LNCaP clone FGC (cell line): ENCODE measurements around the gene ZNF862.

Source experiments
- DNase-seq: peaks from one replicate; pipeline ENCODE4 v3.0.0-alpha.2; 2011; ENCODE audit warnings: low read depth
- H3K4me3 ChIP-seq: 2 replicates; pipeline ENCODE4 v1.5.1; 2011; ENCODE audit warnings: mild to moderate bottlenecking, low read depth, low read length, control low read depth
- CTCF ChIP-seq: IDR thresholded peaks from 2 replicates; pipeline ENCODE4 v1.5.1; 2012; ENCODE audit warnings: mild to moderate bottlenecking; ENCODE audit not compliant: control insufficient read depth, insufficient read depth; ENCODE audit errors: extremely low read depth

The ZNF862 gene

GRCh38 chr7:149815661-149816266 is 22.4 kb upstream of the ZNF862 start:
- DNase-seq, result no peak
- H3K4me3 ChIP-seq, result no peak overlapping the region
- no peak for TF ChIP-seq CTCF

- H3K4me3 ChIP-seq, result no peak overlapping the region
- no peak for TF ChIP-seq CTCF
- DNase-seq, result no peak
Measured at GRCh38 chr7:149816267-149816751, 21.9 kb upstream of the ZNF862 start.

- H3K4me3 ChIP-seq, result no peak overlapping the region
- no peak for TF ChIP-seq CTCF
- DNase-seq, result no peak
Measured at GRCh38 chr7:149816794-149817193, 21.4 kb upstream of the ZNF862 start.

GRCh38 chr7:149817301-149817771 is 20.8 kb upstream of the ZNF862 start:
- H3K4me3 ChIP-seq, result no peak overlapping the region
- TF ChIP-seq CTCF, result no peak
- DNase-seq, result no peak

GRCh38 chr7:149817836-149818535 is 20.2 kb upstream of the ZNF862 start:
- no peak for TF ChIP-seq CTCF
- no peak overlapping the region for H3K4me3 ChIP-seq

GRCh38 chr7:149818536-149818840 is 19.7 kb upstream of the ZNF862 start:
- no peak for DNase-seq
- H3K4me3 ChIP-seq, result no peak overlapping the region
- no peak for TF ChIP-seq CTCF

More at GRCh38 chr7:149817836-149818535, 20.2 kb upstream of the ZNF862 start:
- no peak for DNase-seq
